ENCODE results near the gene NEFH.
"Not testable (repeated sequence)": the region's sequence is repeated elsewhere in the genome, so short reads cannot be mapped to it uniquely, and the experiment has no call there.

The NEFH gene

DNA sequence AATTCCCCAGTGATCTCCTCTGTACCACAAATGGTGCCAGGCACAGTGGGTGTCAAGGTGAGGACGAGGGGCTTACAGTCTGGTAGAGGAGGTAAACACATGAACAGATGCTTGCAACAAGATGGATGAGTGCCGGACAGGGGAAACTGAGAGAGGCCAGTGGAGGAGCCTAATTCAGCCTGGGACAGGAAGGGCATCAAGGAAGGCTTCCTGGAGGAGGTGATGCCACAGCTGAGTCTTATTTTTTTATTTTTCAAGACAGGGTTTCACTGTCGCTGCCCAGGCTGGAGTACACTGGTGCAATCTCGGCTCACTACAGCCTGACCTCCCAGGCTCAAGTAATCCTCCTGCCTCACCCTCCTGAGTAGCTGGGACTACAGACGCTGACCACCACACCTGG is 18.8 kb upstream of the NEFH start:
- DNase-seq (ENCODE audit: low spot score) = no peak

DNA sequence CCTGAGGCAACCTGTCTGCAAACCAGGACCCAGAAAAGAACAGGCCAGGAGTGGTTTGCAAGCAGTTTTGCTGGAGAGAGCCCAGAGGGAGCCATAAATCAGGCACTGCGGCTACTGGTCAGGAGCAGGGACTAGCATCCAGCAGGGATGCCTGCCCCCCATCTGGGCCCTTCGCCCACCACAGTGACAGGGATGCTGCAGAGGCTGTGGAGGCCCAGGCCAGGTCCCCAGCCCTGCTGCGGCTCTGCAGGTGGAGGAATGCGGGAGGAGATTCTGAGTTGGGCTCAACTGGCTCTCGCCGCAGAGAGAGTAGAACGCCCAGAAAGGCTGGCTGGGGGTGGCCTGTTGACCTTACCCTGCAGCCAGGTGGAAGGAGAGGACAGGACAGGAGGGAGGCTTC is 16.4 kb upstream of the NEFH start:
- DNase-seq (ENCODE audit: low spot score) = no peak

DNA sequence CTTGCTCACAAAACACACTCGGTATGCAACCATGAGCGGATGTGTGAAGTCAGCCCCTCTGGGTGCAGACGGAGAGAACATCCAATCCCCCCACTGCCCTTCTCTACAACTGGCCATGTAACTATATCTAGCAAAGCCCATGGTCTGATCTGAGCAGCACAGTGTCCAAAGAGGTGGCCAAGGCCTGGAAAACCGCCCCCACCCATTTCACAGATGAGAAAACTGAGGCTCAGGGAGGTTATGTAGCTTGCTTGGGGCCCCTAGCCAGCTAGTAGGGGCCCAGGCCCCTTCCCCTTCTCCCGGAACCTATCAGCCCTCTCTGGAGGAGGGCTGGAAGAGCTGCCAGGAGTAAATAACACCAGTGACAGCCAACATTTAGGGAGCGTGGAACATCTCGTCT is 15.4 kb upstream of the NEFH start:
- no peak for DNase-seq (ENCODE audit: low spot score)

DNA sequence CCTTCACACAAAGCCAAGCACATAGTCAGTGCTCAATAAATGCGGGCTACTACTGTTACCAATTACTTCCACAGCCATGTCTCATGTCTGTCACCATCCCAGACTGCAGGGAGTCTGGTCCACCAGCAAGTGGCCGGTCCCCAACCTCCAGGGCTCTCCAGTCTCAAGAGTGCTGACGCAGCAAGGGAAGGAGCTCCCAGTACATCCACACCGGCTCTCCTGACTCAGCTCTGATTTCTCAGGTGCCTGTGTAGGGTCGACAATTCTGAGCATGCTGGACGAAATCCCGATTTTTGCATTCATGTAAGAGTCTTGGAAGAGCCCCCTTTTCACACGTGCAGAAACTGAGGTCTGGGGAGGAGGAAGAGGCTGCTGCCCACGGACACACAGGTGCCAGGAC is 10.3 kb upstream of the NEFH start:
- no peak for DNase-seq (ENCODE audit: low spot score)

DNA sequence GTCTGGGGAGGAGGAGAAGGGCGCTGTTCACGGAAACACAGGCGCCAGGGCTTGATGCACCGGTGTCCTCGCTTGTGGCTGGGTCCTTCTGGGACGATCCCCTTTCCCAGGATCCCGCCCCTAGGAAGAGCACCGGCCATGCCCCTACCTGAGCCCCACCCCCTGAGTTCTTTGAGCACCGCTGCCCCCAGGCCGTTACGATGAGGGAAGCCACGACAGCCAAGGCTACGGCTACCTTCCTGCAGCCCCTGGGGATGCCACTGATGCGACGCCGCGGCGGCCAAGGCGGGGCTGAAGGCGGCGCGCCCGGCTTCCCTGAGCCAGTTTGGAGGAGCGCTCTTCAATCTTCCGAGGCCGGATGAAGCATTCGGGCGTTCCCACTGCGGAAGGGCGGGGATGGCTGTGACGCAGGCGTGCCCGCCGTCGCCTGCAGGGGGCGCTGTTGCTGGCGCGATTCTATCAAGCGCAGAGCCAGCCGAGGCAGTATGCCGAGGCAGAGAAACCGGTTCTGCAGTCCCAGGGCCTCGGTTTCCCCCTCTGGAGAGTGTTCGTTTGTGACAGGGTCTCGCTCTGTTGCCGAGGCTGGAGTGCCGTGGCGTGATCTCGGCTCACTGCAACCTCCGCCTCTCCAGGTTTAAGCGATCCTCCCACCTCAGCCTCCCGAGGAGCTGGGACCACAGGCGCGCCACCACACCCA is 9.7 kb upstream of the NEFH start:
- DNase-seq (ENCODE audit: low spot score) = peak; percentile 67

DNA sequence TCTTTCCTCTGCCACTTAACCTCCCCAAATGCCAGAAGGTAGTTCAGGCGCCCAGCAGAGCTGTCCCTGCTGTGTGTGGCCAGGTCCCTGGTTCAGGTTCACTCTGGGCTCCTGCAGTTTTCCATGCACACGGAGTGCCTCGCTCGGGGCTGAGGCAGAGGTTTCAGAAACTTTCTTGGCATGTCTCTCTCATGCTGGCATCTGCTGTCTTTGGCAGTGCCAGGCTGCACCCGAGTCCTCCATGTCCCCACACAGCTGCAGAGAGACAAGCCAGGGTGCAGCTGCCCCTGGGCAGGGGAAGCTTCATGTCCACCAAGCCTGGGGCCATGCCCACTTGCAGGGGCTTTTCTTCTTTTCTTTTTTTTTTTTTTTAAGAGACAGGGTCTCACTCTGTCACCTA is 7.0 kb upstream of the NEFH start:
- DNase-seq (ENCODE audit: low spot score) = no peak

DNA sequence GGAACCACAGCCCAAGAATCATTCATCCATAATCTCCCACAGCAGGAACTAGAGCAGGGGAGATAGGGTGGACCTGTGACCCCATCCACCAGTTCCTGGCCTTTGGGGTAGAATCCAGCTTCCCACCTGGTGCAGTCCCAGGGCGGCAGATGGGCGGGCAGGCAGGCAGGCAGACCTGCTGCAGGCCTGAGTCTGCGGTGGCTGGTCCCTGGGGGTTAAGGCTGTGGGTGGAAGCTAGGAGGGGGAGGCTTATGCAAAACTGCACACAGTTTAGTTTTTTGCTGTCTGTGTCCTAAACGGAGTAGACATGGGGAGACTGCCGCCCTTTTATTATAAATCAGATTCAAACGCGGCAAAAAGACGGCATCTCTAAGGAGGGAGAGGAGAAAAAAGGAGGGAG is 4.5 kb upstream of the NEFH start:
- DNase-seq (ENCODE audit: low spot score) = no peak

DNA sequence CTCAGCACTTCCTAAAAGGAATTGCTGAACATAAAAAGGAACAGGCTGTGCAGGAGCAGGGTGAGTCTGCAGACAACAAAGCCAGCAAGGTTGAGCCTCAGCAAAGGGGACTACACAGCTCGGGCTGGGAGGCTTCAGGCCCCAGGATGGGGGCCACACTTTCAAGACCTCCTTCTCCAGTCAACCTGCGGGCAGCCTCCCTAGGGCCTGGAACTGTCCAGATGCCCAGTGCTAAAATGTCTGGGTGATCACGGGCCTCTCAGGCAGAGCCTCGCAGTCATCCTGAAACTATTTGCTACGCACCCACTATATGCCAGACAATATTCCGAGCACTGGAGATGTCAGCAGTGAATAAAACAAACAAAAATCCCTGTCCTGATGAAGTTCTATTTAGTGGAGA is 3.9 kb upstream of the NEFH start:
- DNase-seq (ENCODE audit: low spot score) = no peak

DNA sequence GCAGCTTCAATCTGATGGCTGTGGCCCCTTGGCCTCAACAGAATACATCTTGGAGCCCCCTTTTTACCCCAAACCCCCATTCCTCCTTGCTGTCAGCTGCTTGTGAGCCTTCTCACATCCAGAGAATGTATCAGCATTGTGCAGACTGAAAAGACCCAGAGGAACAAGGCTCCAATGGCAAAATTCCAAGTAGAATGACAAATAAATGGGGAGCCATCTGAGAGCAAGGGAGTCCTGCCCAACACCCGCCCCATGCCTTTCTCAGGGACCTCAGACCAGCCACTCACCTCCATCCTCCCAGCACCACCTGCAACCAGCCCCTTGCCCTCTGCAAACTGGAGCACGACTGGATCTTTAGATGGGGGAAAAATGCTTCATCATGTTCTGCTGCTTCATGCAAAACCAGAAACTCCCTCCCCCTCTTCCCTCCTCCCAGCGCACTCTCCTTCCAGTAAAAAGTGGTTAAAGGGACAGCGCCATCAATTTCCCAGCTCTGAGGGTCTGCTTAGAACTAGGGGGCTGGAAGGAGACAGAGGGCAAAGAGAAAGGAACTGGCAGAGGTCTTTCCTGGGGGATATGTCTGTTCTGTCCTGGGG is 2.2 kb upstream of the NEFH start:
- no peak for DNase-seq (ENCODE audit: low spot score)

DNA sequence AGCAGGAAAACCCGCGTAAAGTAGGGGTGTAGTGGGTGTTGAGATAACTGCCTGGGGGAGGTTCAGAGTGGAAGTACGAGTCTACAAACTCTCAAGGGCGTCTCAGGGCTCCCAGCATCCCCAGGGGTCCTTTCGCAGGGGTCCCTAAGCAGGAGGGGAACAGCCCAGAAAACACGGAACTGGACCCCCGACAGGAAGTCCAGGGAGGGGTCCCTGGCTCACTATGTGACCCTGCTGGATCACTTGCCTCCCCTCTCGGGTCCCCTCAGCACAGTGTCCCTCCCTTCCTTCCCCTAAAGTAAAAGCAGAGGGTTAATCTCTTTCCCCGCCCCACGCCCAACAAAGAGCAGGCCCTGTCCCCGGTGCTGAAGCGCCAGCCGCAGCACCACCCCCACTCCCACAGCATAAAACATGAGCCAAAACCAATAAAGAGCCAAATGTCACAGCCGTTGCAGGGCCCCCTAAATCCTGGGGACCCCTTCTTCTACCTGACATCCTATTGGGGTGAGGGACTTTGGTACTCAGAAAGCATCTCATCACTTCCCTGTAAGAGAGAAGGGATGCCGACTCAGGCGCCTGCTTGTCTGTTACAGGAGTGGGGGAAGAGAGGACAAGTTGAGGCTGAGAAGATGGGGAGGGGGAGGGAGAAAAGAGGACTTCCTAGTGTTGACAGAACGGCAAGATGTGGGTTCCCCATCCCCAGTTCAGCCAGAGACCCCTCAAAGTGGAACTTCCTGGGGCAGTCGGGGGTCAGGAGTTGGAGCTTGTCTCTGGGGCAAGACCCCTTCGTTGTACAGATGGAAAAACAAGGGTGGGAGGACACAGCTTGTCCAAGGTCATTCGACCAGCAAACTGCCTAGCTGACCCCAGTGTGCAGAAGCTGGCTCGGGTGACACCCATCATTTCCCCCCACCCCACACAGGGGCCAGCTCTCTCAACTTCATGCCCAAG is 1.4 kb upstream of the NEFH start:
- DNase-seq (ENCODE audit: low spot score) = no peak

DNA sequence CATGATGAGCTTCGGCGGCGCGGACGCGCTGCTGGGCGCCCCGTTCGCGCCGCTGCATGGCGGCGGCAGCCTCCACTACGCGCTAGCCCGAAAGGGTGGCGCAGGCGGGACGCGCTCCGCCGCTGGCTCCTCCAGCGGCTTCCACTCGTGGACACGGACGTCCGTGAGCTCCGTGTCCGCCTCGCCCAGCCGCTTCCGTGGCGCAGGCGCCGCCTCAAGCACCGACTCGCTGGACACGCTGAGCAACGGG is 169 bp downstream of the NEFH start:
- DNase-seq (ENCODE audit: low spot score) = no peak

DNA sequence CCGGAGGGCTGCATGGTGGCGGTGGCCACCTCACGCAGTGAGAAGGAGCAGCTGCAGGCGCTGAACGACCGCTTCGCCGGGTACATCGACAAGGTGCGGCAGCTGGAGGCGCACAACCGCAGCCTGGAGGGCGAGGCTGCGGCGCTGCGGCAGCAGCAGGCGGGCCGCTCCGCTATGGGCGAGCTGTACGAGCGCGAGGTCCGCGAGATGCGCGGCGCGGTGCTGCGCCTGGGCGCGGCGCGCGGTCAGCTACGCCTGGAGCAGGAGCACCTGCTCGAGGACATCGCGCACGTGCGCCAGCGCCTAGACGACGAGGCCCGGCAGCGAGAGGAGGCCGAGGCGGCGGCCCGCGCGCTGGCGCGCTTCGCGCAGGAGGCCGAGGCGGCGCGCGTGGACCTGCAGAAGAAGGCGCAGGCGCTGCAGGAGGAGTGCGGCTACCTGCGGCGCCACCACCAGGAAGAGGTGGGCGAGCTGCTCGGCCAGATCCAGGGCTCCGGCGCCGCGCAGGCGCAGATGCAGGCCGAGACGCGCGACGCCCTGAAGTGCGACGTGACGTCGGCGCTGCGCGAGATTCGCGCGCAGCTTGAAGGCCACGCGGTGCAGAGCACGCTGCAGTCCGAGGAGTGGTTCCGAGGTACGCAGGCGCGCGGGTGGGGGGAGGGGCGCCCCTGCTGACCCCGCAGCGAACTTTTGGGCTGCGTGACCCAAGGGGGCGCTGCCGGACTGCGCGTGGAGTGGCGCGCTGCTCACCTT is 670 bp downstream of the NEFH start:
- DNase-seq (ENCODE audit: low spot score) = peak; percentile 19

DNA sequence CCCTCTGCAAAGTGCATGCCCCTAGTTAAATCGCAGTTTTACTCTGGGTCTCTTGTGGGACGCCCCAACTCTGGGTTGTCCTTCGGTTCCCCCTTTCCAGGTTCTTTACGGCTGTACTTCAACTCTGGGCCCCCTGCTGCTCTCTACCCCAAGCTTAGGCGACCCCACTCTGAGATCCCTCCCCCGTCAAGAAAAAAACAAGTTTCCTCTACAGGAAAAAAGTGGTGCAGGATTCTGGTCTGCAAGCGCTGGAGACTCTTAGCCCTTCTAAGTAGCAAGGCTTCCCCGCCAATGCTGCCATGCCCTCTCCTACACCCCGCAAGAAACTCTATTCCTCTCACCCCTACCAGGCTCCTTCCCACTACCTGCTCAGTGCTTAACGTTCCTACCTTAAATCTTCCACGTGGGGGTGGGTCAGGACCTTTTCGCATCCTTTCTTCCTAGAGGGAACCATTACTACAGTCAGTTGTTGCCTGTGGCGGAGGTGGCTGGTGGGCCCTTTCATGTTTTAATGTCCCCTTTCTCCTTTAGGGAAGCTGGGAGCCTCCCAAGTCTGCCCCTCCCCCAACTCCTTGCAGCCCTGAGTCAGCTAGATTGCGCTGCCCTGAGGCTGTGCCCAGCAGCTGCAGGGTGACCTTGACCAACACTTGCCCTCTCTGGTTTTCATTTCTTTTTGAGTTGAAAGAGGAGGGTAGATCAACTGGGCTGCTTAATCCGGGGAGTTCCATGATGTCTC is 1.4 kb downstream of the NEFH start:
- no peak for DNase-seq (ENCODE audit: low spot score)

DNA sequence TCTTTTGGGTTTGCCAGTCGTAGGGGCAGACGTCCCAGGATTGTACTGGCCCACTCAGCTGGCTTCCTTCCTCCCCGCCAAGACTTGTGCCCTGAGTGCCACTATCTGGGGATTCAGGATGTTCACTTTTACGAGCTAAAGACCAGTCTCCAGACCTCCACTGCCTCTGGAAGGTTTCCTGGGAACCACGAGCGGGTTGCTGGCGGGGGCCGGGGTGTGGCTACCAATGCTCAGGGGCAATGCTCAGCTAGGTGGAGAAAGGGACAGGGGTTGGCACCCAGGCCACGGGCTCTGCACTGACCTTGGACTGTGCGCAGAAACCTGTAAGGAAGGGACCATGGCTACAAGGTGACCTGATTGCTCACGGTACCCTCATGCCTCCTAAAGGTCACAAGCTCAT is 2.2 kb downstream of the NEFH start:
- no peak for DNase-seq (ENCODE audit: low spot score)

DNA sequence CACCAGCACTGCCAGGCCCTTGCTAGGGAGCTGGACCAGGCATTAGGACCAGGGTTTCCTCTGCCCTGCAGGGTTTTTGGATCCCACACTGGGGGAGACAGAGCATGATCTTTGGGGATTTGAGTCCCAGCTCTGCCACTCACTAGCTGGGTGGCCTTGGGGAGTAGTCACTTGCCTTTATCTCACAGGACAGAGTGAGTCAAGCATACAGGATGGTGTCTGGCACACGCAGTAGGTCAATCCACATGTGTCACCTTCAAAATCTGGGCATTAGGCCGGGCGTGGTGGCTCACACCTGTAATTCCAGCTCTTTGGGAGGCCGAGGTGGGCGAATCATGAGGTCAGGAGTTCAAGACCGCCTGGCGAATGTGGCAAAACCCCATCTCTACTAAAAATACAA is 2.7 kb downstream of the NEFH start:
- DNase-seq (ENCODE audit: low spot score) = no peak

DNA sequence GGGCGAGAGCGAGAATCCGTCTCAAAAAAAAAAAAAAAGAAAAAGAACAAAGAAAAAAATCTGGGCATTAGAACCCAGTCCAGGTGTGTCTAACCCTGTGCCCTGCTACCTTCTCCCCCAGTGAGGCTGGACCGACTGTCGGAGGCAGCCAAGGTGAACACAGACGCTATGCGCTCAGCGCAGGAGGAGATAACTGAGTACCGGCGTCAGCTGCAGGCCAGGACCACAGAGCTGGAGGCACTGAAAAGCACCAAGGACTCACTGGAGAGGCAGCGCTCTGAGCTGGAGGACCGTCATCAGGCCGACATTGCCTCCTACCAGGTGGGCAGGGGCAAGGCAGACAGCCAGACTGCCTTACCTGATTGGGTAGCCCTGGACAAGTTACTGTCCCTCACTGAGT is 3.2 kb downstream of the NEFH start:
- no peak for DNase-seq (ENCODE audit: low spot score)

DNA sequence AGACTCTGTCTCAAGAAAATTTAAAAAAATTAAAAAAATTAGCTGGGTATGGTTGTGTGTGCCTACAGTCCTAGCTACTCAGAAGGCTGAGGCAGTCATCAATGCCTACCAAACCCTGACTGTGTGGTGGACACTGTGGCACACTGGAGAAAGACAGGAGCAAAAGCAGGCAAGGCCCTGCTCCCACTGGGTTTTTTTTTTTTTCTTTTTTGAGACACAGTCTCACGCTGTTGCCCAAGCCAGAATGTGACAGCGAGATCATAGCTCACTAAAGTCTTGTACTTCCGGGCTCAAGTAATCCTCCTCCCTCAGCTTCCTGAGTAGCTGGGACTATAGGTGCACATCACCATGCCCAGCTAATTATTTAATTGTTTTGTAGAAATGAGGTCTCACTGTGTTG is 4.6 kb downstream of the NEFH start:
- no peak for DNase-seq (ENCODE audit: low spot score)

DNA sequence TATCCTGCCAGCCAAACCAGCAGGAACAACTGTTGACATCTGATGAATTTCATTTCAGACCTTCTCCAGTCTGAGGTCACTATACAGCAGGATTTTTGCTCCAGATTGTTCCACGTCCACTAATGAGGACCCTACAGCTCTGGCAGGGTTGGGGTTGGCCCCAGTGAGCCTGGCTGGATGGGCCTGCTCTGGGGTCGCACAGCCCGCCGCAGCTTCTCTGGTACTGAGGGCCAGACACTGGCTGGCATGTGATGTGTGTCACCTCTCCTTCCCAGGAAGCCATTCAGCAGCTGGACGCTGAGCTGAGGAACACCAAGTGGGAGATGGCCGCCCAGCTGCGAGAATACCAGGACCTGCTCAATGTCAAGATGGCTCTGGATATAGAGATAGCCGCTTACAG is 5.4 kb downstream of the NEFH start:
- no peak for DNase-seq (ENCODE audit: low spot score)

DNA sequence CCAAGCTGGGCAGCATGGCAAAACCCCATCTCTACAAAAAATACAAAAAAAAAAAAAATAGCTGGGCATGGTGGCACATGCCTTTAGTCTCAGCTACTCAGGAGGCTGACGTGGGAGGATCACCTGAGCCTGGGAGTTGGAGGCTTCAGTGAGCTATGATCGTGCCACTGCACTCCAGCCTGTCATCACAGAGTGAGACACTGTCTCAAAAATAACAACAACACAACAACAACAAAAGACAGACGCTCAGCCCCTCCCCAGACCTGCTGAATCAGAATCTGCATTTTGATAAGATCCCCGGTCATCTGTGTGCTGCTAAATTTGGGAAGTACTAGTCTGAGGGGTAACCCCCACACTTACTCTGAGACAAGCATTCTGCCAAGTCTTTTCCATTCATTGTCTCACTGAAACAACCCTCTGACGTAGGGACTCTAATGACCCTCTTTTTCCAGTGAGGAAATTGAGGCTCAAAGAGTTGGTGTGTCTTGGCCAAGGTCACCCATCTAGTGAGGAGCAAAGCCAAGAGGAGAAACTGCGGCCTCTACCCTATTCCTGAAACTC is 7.5 kb downstream of the NEFH start:
- DNase-seq (ENCODE audit: low spot score) = no peak

DNA sequence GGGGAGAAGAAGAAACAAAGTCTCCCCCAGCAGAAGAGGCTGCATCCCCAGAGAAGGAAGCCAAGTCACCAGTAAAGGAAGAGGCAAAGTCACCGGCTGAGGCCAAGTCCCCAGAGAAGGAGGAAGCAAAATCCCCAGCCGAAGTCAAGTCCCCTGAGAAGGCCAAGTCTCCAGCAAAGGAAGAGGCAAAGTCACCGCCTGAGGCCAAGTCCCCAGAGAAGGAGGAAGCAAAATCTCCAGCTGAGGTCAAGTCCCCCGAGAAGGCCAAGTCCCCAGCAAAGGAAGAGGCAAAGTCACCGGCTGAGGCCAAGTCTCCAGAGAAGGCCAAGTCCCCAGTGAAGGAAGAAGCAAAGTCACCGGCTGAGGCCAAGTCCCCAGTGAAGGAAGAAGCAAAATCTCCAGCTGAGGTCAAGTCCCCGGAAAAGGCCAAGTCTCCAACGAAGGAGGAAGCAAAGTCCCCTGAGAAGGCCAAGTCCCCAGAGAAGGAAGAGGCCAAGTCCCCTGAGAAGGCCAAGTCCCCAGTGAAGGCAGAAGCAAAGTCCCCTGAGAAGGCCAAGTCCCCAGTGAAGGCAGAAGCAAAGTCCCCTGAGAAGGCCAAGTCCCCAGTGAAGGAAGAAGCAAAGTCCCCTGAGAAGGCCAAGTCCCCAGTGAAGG is 9.2 kb downstream of the NEFH start:
- DNase-seq (ENCODE audit: low spot score) = not testable (repeated sequence)

DNA sequence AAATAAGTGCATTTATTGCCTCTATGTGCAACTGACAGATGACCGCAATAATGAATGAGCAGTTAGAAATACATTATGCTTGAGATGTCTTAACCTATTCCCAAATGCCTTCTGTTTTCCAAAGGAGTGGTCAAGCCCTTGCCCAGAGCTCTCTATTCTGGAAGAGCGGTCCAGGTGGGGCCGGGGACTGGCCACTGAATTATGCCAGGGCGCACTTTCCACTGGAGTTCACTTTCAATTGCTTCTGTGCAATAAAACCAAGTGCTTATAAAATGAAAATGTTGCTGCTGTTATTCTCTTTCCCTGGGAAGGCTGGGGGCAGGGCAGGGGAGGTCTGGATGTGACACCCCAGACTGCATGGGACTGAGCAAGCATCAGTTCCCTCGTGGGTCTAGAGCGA is 11.0 kb downstream of the NEFH start:
- no peak for DNase-seq (ENCODE audit: low spot score)

Data from CD4-positive, alpha-beta T cell treated with Interleukin-6 at 100 ng/mL for 8 hours (primary cell).